ENCODE results near the gene NATD1. TPM values are rescaled to one million over a fixed set of nuclear protein-coding genes. Genes with fewer than 3 reads are reported as not detected.

NATD1 gene
- polyA plus RNA-seq, 2 of the 4 experiments (the other 2 are of a cell fraction), result 1.1 to 1.6 TPM

DNA sequence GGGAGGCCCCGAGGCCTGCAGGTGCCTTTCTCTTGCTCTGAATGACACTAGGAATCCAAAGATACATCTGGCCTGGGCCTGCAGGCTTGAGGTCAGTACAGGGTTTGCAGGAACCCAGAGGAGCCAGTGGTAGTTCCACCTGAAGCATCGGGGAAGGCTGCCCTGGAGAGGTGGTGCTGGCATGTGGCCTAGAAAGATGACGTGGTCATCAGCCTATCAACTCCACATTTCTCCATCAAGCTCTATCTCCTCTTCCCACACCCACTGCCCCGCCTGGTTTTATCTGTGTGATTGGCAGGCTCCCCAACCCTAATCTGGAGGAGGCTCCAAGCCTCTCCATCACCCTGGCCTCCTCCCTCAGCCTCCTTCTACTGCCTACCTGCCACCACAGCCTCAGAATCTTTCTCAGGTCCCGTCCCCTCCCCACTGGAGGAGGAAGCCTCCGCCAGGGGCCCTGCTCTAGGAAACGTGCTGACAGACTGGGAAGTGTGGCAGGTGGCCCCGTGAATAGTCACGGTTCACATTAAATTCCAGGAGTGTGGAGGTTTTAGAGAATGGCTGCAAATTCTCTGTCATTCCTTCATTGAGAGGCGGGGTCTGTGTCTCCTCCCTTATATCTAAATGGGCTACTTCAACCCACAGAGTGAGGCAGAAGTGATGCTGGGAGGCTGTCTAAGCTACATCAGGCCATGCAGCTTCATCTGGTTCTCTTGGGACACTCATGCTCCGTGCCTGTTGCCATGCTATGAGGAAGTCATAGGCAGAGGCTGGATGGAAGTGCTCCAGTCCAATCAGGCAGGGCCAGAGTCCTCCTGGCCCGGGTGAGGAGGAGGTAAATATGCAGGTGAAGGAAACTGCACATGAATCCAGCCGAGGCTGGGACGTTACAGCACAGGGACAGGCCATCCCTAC is 19.9 kb upstream of the NATD1 start:
- Histone ChIP-seq H3K27ac (no peak overlapping the region), H3K9me3 (no peaks in the 10 kb centered on the region), H3K4me1 (peaks cover 11% of the 10 kb centered on the region), H3K4me2 (no peak overlapping the region), H3K4me3 (no peak overlapping the region)
- TF ChIP-seq ZNF302 (CRISPR knock-in tag; IDR thresholded peaks at IDR 0.05) (no peak), FOXS1 (CRISPR knock-in tag; IDR thresholded peaks at IDR 0.05) (no peak), HEYL (CRISPR knock-in tag; IDR thresholded peaks at IDR 0.05) (no peak), CBX8 (IDR thresholded peaks at IDR 0.05) (no peak), NR3C1 (IDR thresholded peaks at IDR 0.05) (no peak)
- no peak for FAIRE-seq
- ChIA-PET POLR2A (no interaction called here), CTCF (interaction anchor here (0.6 to 1.6 kb wide), 7 partner anchors 8 to 238 kb away, joined by 3 to 8 read pairs (median 3); no protein-coding TSS in a partner anchor)
- ATAC-seq, result no peak
- no peak for DNase-seq (ENCODE audit: low read depth in 1 of 2, low spot score in 1 of 2)
- 68% methylated on average over 14 of the region's 14 CpGs for WGBS (ENCODE audit: missing lambda C conversion rate)

DNA sequence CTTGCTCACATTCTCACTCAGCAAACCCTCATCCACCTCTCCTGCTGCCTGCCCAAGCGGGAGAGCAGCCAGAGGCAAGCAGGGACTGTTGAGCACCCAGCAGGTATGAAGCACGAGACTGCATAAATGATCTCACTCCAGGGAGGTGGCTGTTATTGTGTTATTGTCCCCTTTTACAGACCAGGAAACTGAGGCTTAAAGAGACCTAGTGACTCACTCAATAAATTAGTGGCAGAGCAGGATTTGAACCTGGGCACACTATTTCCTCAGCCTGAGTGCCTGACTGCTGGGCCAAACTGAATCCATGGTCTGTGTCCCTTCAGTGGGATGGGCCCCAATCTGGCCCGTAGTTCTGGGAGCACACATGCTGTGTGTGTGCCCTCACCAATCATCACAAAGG is 19.0 kb upstream of the NATD1 start:
- ChIA-PET POLR2A (no interaction called here), CTCF (interaction anchor here (0.6 to 1.5 kb wide), 4 partner anchors 13 to 239 kb away, joined by 3 to 5 read pairs (median 3); no protein-coding TSS in a partner anchor)
- DNase-seq (ENCODE audit: low read depth in 1 of 2, low spot score in 1 of 2) (no peak), ATAC-seq (no peak), FAIRE-seq (no peak)
- no peak overlapping the region for H3K27ac ChIP-seq
- no peak overlapping the region for H3K4me3 ChIP-seq
- TF ChIP-seq HOXB5 (CRISPR knock-in tag; IDR thresholded peaks at IDR 0.05) (no peak), SMC3 (IDR thresholded peaks at IDR 0.05) (no peak), JUN (IDR thresholded peaks at IDR 0.05) (no peak), SREBF2 (IDR thresholded peaks at IDR 0.05) (no peak), JUNB (IDR thresholded peaks at IDR 0.05) (no peak), MAFK (IDR thresholded peaks at IDR 0.05; ENCODE audit: partially characterized antibody) (no peak), KDM1A (IDR thresholded peaks at IDR 0.05; ENCODE audit: low read depth) (no peak), RCOR1 (IDR thresholded peaks at IDR 0.05; ENCODE audit: low read depth, low read length) (no peak), HOXA7 (CRISPR knock-in tag; IDR thresholded peaks at IDR 0.05) (no peak), ZC3H11A (IDR thresholded peaks at IDR 0.05) (no peak), RNF2 (IDR thresholded peaks at IDR 0.05; ENCODE audit: borderline replicate concordance, low read depth) (no peak), ZFP36 (IDR thresholded peaks at IDR 0.05; ENCODE audit: borderline replicate concordance, partially characterized antibody) (no peak)
- TF ChIP-seq, protein P1, sequence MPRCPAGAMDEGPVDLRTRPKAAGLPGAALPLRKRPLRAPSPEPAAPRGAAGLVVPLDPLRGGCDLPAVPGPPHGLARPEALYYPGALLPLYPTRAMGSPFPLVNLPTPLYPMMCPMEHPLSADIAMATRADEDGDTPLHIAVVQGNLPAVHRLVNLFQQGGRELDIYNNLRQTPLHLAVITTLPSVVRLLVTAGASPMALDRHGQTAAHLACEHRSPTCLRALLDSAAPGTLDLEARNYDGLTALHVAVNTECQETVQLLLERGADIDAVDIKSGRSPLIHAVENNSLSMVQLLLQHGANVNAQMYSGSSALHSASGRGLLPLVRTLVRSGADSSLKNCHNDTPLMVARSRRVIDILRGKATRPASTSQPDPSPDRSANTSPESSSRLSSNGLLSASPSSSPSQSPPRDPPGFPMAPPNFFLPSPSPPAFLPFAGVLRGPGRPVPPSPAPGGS (IDR thresholded peaks at IDR 0.05), result no peak
- TF ChIP-seq, protein P2, sequence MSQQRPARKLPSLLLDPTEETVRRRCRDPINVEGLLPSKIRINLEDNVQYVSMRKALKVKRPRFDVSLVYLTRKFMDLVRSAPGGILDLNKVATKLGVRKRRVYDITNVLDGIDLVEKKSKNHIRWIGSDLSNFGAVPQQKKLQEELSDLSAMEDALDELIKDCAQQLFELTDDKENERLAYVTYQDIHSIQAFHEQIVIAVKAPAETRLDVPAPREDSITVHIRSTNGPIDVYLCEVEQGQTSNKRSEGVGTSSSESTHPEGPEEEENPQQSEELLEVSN (IDR thresholded peaks at IDR 0.05; ENCODE audit: borderline replicate concordance, low read depth), result no peak
- H3K9me3 ChIP-seq, result no peaks in the 10 kb centered on the region
- H3K4me1 ChIP-seq, result peaks cover 11% of the 10 kb centered on the region
- H3K4me2 ChIP-seq, result no peak overlapping the region
- WGBS (ENCODE audit: missing lambda C conversion rate), result 90% methylated on average over 3 of the region's 3 CpGs

DNA sequence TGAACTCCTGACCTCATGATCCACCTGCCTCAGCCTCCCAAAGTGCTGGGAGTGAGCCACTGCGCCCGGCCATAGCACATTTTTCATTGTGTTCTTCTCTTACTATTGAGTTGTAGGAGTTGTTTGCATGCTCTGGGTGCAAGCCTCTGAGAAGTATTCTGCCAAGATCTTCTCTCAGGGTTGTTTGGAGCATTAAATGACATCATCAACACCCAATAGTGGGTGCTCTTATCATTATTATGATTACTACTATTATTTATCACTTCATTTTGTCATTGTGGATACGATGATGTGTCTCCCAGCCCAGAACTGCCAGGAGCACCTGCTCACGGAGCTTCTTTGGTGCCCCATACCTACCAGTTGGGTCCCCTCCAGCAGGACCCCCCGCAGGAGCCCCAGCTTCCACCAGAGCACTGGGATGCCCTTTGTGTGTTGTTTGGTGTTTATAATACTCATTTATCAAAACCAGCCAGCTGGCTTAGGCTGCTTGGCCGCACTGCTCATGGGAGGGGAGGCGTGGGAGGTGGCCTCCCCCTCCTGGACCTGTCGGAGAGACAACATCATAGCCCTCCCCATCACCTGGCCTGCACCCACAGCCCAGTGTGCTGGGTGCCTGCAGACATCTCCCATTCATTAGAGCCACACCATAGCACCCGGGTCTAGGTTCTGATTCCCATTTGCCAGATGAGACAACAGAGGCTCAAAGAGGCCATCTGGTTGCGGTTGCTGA is 18.4 kb upstream of the NATD1 start:
- POLR2A ChIA-PET, result no interaction called here
- no peak for FAIRE-seq
- ATAC-seq, result no peak

More for the DNA sequence above, 18.4 kb upstream of the NATD1 start:
- no peak for DNase-seq (ENCODE audit: low read depth in 1 of 2, low spot score in 1 of 2)
- WGBS (ENCODE audit: missing lambda C conversion rate), result 84% methylated on average over 10 of the region's 10 CpGs
- Histone ChIP-seq H3K27ac (no peak overlapping the region), H3K4me2 (no peak overlapping the region), H3K9me3 (no peaks in the 10 kb centered on the region), H3K4me3 (no peak overlapping the region), H3K4me1 (peaks cover 11% of the 10 kb centered on the region)
- CTCF ChIA-PET, result interaction anchor here (0.6 kb wide), 1 partner anchor 35 kb away, joined by 3 read pairs; no protein-coding TSS in a partner anchor
- TF ChIP-seq, protein P3, sequence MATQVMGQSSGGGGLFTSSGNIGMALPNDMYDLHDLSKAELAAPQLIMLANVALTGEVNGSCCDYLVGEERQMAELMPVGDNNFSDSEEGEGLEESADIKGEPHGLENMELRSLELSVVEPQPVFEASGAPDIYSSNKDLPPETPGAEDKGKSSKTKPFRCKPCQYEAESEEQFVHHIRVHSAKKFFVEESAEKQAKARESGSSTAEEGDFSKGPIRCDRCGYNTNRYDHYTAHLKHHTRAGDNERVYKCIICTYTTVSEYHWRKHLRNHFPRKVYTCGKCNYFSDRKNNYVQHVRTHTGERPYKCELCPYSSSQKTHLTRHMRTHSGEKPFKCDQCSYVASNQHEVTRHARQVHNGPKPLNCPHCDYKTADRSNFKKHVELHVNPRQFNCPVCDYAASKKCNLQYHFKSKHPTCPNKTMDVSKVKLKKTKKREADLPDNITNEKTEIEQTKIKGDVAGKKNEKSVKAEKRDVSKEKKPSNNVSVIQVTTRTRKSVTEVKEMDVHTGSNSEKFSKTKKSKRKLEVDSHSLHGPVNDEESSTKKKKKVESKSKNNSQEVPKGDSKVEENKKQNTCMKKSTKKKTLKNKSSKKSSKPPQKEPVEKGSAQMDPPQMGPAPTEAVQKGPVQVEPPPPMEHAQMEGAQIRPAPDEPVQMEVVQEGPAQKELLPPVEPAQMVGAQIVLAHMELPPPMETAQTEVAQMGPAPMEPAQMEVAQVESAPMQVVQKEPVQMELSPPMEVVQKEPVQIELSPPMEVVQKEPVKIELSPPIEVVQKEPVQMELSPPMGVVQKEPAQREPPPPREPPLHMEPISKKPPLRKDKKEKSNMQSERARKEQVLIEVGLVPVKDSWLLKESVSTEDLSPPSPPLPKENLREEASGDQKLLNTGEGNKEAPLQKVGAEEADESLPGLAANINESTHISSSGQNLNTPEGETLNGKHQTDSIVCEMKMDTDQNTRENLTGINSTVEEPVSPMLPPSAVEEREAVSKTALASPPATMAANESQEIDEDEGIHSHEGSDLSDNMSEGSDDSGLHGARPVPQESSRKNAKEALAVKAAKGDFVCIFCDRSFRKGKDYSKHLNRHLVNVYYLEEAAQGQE (IDR thresholded peaks at IDR 0.05), result no peak
- TF ChIP-seq HEYL (CRISPR knock-in tag; IDR thresholded peaks at IDR 0.05) (no peak), MAZ (IDR thresholded peaks at IDR 0.05; ENCODE audit: borderline replicate concordance, low read depth, low read length) (no peak), KDM5A (IDR thresholded peaks at IDR 0.05) (no peak), MYC (IDR thresholded peaks at IDR 0.05; ENCODE audit: borderline replicate concordance, low read length) (no peak)
- TF ChIP-seq, protein P4, sequence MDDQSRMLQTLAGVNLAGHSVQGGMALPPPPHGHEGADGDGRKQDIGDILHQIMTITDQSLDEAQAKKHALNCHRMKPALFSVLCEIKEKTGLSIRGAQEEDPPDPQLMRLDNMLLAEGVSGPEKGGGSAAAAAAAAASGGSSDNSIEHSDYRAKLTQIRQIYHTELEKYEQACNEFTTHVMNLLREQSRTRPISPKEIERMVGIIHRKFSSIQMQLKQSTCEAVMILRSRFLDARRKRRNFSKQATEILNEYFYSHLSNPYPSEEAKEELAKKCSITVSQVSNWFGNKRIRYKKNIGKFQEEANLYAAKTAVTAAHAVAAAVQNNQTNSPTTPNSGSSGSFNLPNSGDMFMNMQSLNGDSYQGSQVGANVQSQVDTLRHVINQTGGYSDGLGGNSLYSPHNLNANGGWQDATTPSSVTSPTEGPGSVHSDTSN (IDR thresholded peaks at IDR 0.05), result no peak
- TF ChIP-seq, protein P2 (IDR thresholded peaks at IDR 0.05; ENCODE audit: borderline replicate concordance, low read depth), result no peak

All from A549 (cell line).